A549 (cell line): ENCODE measurements around the gene ENPP1. TPM values are rescaled to one million over a fixed set of nuclear protein-coding genes. Genes with fewer than 3 reads are reported as not detected.
A peak's percentile ranks its signal among the peaks of the same experiment; 100 is the strongest.

Experiments used
- ATAC-seq, 2 experiments: fragments of 200-7000 bp in 1 of 2; fragments of >200 bp in 1 of 2; cut with Nextera tagmentation in 1 of 2; cut with Tn5 transposase in 1 of 2; 3 replicates each; pipeline versions ENCODE4 v1.8.0 to v1.9.1; 2018 to 2020; ENCODE audit warnings: mild to moderate bottlenecking in 1 of 2, moderate library complexity in 1 of 2
- CTCF ChIA-PET: fragments of 300-600 bp; sonication (Branson Sonifier 250); formaldehyde crosslinking; extraction: SDS; loops from one replicate; lab custom pipeline; 2021; ENCODE audit warnings: antibody characterized with exemption, inconsistent platforms; lab: Yijun Ruan, JAX
- POLR2A ChIA-PET: fragments of 350-600 bp; formaldehyde crosslinking; extraction: SDS; loops from one replicate; lab custom pipeline; 2021; ENCODE audit warnings: antibody characterized with exemption, inconsistent platforms; lab: Yijun Ruan, JAX
- DNase-seq, 2 experiments: peaks; one replicate each; pipeline versions ENCODE4 v3.0.0 to v3.0.0-alpha.2; 2011 to 2016; ENCODE audit warnings: low read depth in 1 of 2, low spot score in 1 of 2
- FAIRE-seq: peaks from 2 replicates; lab custom pipeline; 2011; peaks lifted over from hg19 to GRCh38; lab: Jason Lieb, UNC
- H3K27ac ChIP-seq, 2 experiments: fragments of >200 bp; sonication (Bioruptor Twin); formaldehyde crosslinking; 3 replicates each; pipeline ENCODE4 v1.5.1; 2016 to 2017
- H3K4me1 ChIP-seq: fragments of >200 bp; sonication (Bioruptor Twin); formaldehyde crosslinking; 3 replicates; pipeline ENCODE4 v1.6.1; 2016
- H3K4me2 ChIP-seq: fragments of >200 bp; sonication (Bioruptor Twin); formaldehyde crosslinking; 3 replicates; pipeline ENCODE4 v1.6.1; 2016
- H3K4me3 ChIP-seq: fragments of >200 bp; sonication (Bioruptor Twin); formaldehyde crosslinking; 3 replicates; pipeline ENCODE4 v1.5.1; 2016
- H3K9me3 ChIP-seq: fragments of >200 bp; sonication (Bioruptor Twin); formaldehyde crosslinking; 3 replicates; pipeline ENCODE4 v1.6.1; 2016
- ATOH8 ChIP-seq: fragments of 250-450 bp; sonication (Bioruptor Pico); IDR thresholded peaks from 2 replicates; pipeline ENCODE4 v1.5.0; 2020; ENCODE audit warnings: low read depth, mild to moderate bottlenecking, moderate library complexity
- BHLHE40 ChIP-seq: IDR thresholded peaks from 2 replicates; pipeline ENCODE4 v1.6.1; 2012; ENCODE audit warnings: low read depth, low read length, inconsistent platforms
- CBX8 ChIP-seq: fragments of 200-600 bp; sonication (generic); IDR thresholded peaks from 2 replicates; pipeline ENCODE4 v1.6.1; 2016
- CHD2 ChIP-seq: fragments of 150-350 bp; IDR thresholded peaks from 2 replicates; pipeline ENCODE4 v1.6.1; 2014; ENCODE audit warnings: low read length; ENCODE audit not compliant: partially characterized antibody
- EHF ChIP-seq: fragments of 250-450 bp; sonication (Bioruptor Pico); IDR thresholded peaks from 2 replicates; pipeline ENCODE4 v1.5.0; 2020; ENCODE audit warnings: mild to moderate bottlenecking
- EHMT2 ChIP-seq: fragments of 200-600 bp; sonication (generic); IDR thresholded peaks from 2 replicates; pipeline ENCODE4 v1.6.1; 2016; ENCODE audit warnings: antibody characterized with exemption, low read depth, mild to moderate bottlenecking, moderate library complexity
- ELK1 ChIP-seq: fragments of 150-350 bp; IDR thresholded peaks from 2 replicates; pipeline ENCODE4 v1.6.1; 2014; ENCODE audit warnings: low read depth, mild to moderate bottlenecking, low read length
- EP300 ChIP-seq, 2 experiments: fragments of >200 bp; sonication (Bioruptor Twin); formaldehyde crosslinking; IDR thresholded peaks; 2 replicates in 1 of 2; 3 replicates in 1 of 2; pipeline ENCODE4 v1.6.1; 2016 to 2017
- FOSL2 ChIP-seq, 2 experiments: fragments of 450-650 bp in 1 of 2; fragments of >200 bp in 1 of 2; sonication (Bioruptor Twin) in 1 of 2; formaldehyde crosslinking; IDR thresholded peaks; 2 replicates each; pipeline versions ENCODE4 v1.5.0 to v1.6.1; 2016 to 2020; ENCODE audit warnings: mild to moderate bottlenecking in 1 of 2, moderate library complexity in 1 of 2
- HES2 ChIP-seq: fragments of >200 bp; sonication (Bioruptor Twin); formaldehyde crosslinking; IDR thresholded peaks from 2 replicates; pipeline ENCODE4 v1.6.1; 2016
- HEYL ChIP-seq: fragments of 250-450 bp; sonication (Bioruptor Pico); IDR thresholded peaks from 2 replicates; pipeline ENCODE4 v1.8.0; 2021; ENCODE audit warnings: mild to moderate bottlenecking, moderate library complexity
- HOXB5 ChIP-seq: fragments of 250-450 bp; sonication (Bioruptor Pico); IDR thresholded peaks from 2 replicates; pipeline ENCODE4 v1.5.0; 2020; ENCODE audit warnings: mild to moderate bottlenecking, moderate library complexity
- JUN ChIP-seq, 2 experiments: fragments of >200 bp; sonication (Bioruptor Twin); formaldehyde crosslinking; IDR thresholded peaks; 2 replicates in 1 of 2; 3 replicates in 1 of 2; pipeline ENCODE4 v1.6.1; 2016 to 2017
- KDM1A ChIP-seq: fragments of 200-600 bp; sonication (generic); IDR thresholded peaks from 2 replicates; pipeline ENCODE4 v1.6.1; 2016; ENCODE audit warnings: low read depth, mild to moderate bottlenecking
- MYC ChIP-seq: IDR thresholded peaks from 2 replicates; pipeline ENCODE4 v1.6.1; 2012; ENCODE audit warnings: mild to moderate bottlenecking, inconsistent platforms, low read length, improper control_type of control experiment, borderline replicate concordance
- PHF8 ChIP-seq: fragments of 200-600 bp; sonication (generic); IDR thresholded peaks from 2 replicates; pipeline ENCODE4 v1.6.1; 2016; ENCODE audit warnings: low read depth, mild to moderate bottlenecking, antibody characterized with exemption, moderate library complexity, borderline replicate concordance
- POLR2AphosphoS2 ChIP-seq: conservative IDR thresholded peaks from 2 replicates; pipeline ENCODE4 v1.6.1; 2012; ENCODE audit warnings: low read length, improper control_type of control experiment, inconsistent platforms
- SREBF2 ChIP-seq: fragments of 450-650 bp; IDR thresholded peaks from 2 replicates; pipeline ENCODE4 v1.6.1; 2014; ENCODE audit warnings: mild to moderate bottlenecking, moderate library complexity
- USF2 ChIP-seq: fragments of 450-650 bp; IDR thresholded peaks from 2 replicates; pipeline ENCODE4 v1.6.1; 2014; ENCODE audit warnings: antibody characterized with exemption
- ZSCAN20 ChIP-seq: fragments of 250-450 bp; sonication (Bioruptor Pico); IDR thresholded peaks from 2 replicates; pipeline ENCODE4 v1.8.0; 2022; ENCODE audit warnings: mild to moderate bottlenecking, moderate library complexity
- WGBS: methylation state at CpG from one replicate; pipeline ENCODE4 v1.1.6; 2017; ENCODE audit errors: missing lambda C conversion rate; 5-methylcytosine and 5-hydroxymethylcytosine counted together
- polyA plus RNA-seq, 4 experiments: library from polyadenylated mRNA; depleted of rRNA in 3 of 4; stranded (reverse); fragments of >200 nt; fragmentation: RNase III in 1 of 4; extraction: RNeasy Plus Mini Kit Qiagen cat#74134 plus additional on column Dnase treatment in 1 of 4; gene quantifications; 2 replicates in 3 of 4; 3 replicates in 1 of 4; pipeline ENCODE4 v1.2.3, GENCODE V29; 2011 to 2017

The ENPP1 gene
- polyA plus RNA-seq, 2 of the 4 experiments (the other 2 are of a cell fraction), result 0.97 to 5.3 TPM

GRCh38 chr6:131821010-131821807 lies 13.4 kb downstream of the ENPP1 start (continued):
- TF ChIP-seq ELK1, result no peak
- no peak for TF ChIP-seq ZSCAN20
- no peak for TF ChIP-seq CBX8
- no peak for TF ChIP-seq FOSL2 (IDR thresholded peaks at IDR 0.05)
- no peak for TF ChIP-seq FOSL2 (CRISPR knock-in tag; IDR thresholded peaks at IDR 0.05)

DNA sequence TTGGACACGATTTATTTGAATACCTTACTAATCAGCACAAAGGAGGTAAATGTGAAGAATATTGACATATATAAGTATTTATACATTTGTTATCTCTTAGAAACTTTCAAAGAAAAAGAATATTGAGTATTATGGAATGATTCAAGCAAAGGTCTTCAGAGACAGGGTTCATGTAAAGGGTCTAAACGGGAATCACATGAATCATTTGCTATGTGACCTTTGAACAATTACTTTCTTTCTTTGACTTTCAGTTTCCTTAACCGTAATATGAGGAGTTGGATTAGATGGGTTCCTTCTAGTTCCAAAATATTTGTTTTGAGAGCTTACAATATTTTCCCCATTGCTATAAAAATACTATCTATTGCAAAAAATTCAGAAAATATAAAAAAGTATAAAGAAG lies 14.3 kb downstream of the ENPP1 start:
- Histone ChIP-seq H3K4me1 (peaks cover 26% of the 10 kb centered on the region; the same call in 2 of the 3 replicates), H3K4me3 (no peak overlapping the region), H3K4me2 (peak overlapping the region; percentile 37; the same call in 2 of the 3 replicates), H3K9me3 (no peaks in the 10 kb centered on the region), H3K27ac (no peak overlapping the region)
- no peak for FAIRE-seq
- ChIA-PET CTCF (no interaction called here), POLR2A (no interaction called here)
- no peak for TF ChIP-seq MYC
- TF ChIP-seq KDM1A, result no peak
- no peak for TF ChIP-seq HEYL (CRISPR knock-in tag)
- no peak for ATAC-seq
- DNase-seq, result no peak
- WGBS, result 41% methylated on average over 3 of the region's 3 CpGs

- POLR2A ChIA-PET, result no interaction called here
Observed at GRCh38 chr6:131823276-131823902, 15.6 kb downstream of the ENPP1 start.

More at GRCh38 chr6:131823276-131823902, 15.6 kb downstream of the ENPP1 start:
- FAIRE-seq (no peak), DNase-seq (no peak), ATAC-seq (no peak)
- H3K4me1 ChIP-seq, result peaks cover 26% of the 10 kb centered on the region; the same call in 2 of the 3 replicates
- CTCF ChIA-PET, result interaction anchor here (0.7 to 1.5 kb wide), 2 partner anchors 456 to 658 kb away, joined by 3 read pairs; no protein-coding TSS in a partner anchor
- H3K4me2 ChIP-seq, result no peak overlapping the region
- TF ChIP-seq EP300 (IDR thresholded peaks at IDR 0.05) (no peak), EHF (CRISPR knock-in tag) (no peak), ATOH8 (CRISPR knock-in tag) (no peak), SREBF2 (no peak), EHMT2 (no peak), JUN (IDR thresholded peaks at IDR 0.05) (no peak), BHLHE40 (no peak), USF2 (no peak), POLR2AphosphoS2 (no peak), PHF8 (no peak), CHD2 (no peak), HES2 (no peak), HOXB5 (no peak)
- H3K9me3 ChIP-seq, result no peaks in the 10 kb centered on the region
- H3K27ac ChIP-seq, result no peak overlapping the region
- H3K4me3 ChIP-seq, result no peak overlapping the region
- 64% methylated on average over 3 of the region's 3 CpGs for WGBS
